Gastrocnemius medialis (tissue), 4 donors: ENCODE measurements around the gene MICALL2. TPM values are rescaled to one million over a fixed set of nuclear protein-coding genes. Genes with fewer than 3 reads are reported as not detected.

Source experiments
- ATAC-seq, 2 donors: fragments of 150-250 bp; one replicate each; pipeline ENCODE4 v1.9.1; 2016
- DNase-seq, 2 donors: peaks; one replicate each; pipeline ENCODE4 v3.0.0-alpha.2; 2019
- H3K27ac ChIP-seq, 4 donors: fragments of 200-600 bp; sonication (generic); 1 replicate in 1 of 4; 2 replicates in 3 of 4; pipeline ENCODE4 v1.5.1; 2016 to 2018; ENCODE audit warnings: mild to moderate bottlenecking in 2 of 4, moderate library complexity in 1 of 4
- H3K27me3 ChIP-seq, 3 donors: fragments of 200-600 bp; sonication (generic) in 2 of 3; 1 replicate in 1 of 3; 2 replicates in 2 of 3; pipeline versions ENCODE4 v1.5.1 to v1.6.0; 2016 to 2019; ENCODE audit warnings: mild to moderate bottlenecking in 1 of 3, moderate library complexity in 1 of 3
- H3K36me3 ChIP-seq, 2 donors: fragments of 200-600 bp; sonication (generic) in 1 of 2; one replicate each; pipeline ENCODE4 v1.5.1; 2017 to 2018
- H3K4me1 ChIP-seq, 2 donors: fragments of 200-600 bp; sonication (generic) in 1 of 2; one replicate each; pipeline ENCODE4 v1.5.1; 2016 to 2017; ENCODE audit warnings: mild to moderate bottlenecking in 2 of 2
- H3K4me3 ChIP-seq, 4 donors: fragments of 200-600 bp; sonication (generic) in 3 of 4; 1 replicate in 1 of 4; 2 replicates in 3 of 4; pipeline ENCODE4 v1.5.1; 2016 to 2019; ENCODE audit warnings: mild to moderate bottlenecking in 2 of 4
- H3K9me3 ChIP-seq, 3 donors: fragments of 200-600 bp; sonication (generic) in 2 of 3; 1 replicate in 1 of 3; 2 replicates in 2 of 3; pipeline ENCODE4 v1.5.1; 2016 to 2019
- POLR2A ChIP-seq, 2 donors: fragments of 450-650 bp; IDR thresholded peaks; one replicate each; pipeline ENCODE4 v1.6.1; 2017; ENCODE audit warnings: antibody characterized with exemption in 2 of 2, mild to moderate bottlenecking in 2 of 2, moderate library complexity in 2 of 2
- in situ Hi-C, 4 donors: fragments of 200-750 bp; cut with MboI; loops; one replicate each; pipeline versions ENCODE4 v1.15.0 to v1.8.0; 2017; ENCODE audit warnings: low sequenced_read_pairs in 4 of 4
- intact Hi-C: fragments of 100-400 bp; cut with DNase I; formaldehyde crosslinking; loops from one replicate; pipeline ENCODE4 v1.15.1; 2023; ENCODE audit warnings: low total_unique reads
- total RNA-seq, 4 donors: library from RNA; depleted of rRNA; stranded (reverse); fragments of >200 nt; gene quantifications; one replicate each; pipeline versions ENCODE4 v1.1.0 to v1.2.3, GENCODE V29; 2016
- TF ChIP-seq, protein P1 (sequence below), 5 experiments: fragments of 450-650 bp in 3 of 5; fragments of 200-600 bp in 2 of 5; sonication (generic) in 2 of 5; IDR thresholded peaks in 4 of 5; conservative IDR thresholded peaks in 1 of 5; 1 replicate in 4 of 5; 2 replicates in 1 of 5; pipeline ENCODE4 v1.5.1; 2016 to 2019; ENCODE audit warnings: antibody characterized with exemption in 5 of 5, mild to moderate bottlenecking in 3 of 5, moderate library complexity in 3 of 5

MICALL2 gene
- total RNA-seq, 4 donors from 2014 or later, result 1.6 to 4.8 (median 2.4) TPM

DNA sequence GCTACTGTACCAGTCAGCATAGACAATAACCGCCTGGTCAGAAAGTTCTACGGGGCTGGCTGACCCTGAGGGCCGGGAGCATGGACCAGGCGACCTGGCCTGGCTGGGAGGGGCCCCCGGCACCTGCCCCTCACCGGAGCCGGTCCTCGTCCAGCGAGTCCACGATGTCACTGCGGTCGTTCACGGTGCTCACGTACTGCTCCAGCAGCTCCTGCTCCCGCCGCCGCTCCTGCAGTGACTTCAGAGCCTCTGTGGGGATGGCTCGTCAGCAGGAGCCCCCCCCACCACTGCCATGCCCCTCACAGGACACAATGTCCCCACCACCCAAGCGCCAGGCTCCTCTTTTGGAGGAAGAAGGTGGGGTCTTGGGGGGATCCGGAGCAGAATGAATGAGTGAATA lies 22.7 kb downstream of the MICALL2 start:
- H3K4me1 ChIP-seq, result no peaks in the 10 kb centered on the region
- peaks cover 3 to 6% (median 4%) of the 10 kb centered on the region in 3 donors for H3K27me3 ChIP-seq
- ATAC-seq (no peak), DNase-seq (no peak)
- H3K9me3 ChIP-seq, result no peaks in the 10 kb centered on the region
- TF ChIP-seq, protein P1, sequence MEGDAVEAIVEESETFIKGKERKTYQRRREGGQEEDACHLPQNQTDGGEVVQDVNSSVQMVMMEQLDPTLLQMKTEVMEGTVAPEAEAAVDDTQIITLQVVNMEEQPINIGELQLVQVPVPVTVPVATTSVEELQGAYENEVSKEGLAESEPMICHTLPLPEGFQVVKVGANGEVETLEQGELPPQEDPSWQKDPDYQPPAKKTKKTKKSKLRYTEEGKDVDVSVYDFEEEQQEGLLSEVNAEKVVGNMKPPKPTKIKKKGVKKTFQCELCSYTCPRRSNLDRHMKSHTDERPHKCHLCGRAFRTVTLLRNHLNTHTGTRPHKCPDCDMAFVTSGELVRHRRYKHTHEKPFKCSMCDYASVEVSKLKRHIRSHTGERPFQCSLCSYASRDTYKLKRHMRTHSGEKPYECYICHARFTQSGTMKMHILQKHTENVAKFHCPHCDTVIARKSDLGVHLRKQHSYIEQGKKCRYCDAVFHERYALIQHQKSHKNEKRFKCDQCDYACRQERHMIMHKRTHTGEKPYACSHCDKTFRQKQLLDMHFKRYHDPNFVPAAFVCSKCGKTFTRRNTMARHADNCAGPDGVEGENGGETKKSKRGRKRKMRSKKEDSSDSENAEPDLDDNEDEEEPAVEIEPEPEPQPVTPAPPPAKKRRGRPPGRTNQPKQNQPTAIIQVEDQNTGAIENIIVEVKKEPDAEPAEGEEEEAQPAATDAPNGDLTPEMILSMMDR (IDR thresholded peaks at IDR 0.05 in 4 of 5, conservative IDR thresholded peaks at IDR 0.05 in 1 of 5), result no peak
- TF ChIP-seq POLR2A (IDR thresholded peaks at IDR 0.05), result no peak
- no peak overlapping the region for H3K27ac ChIP-seq
- no peaks in the 10 kb centered on the region for H3K36me3 ChIP-seq
- in situ Hi-C loops, result no loop called here
- no peak overlapping the region for H3K4me3 ChIP-seq
- intact Hi-C loops, result no loop called here

GRCh38 chr7:1434891-1435670 lies 24.2 kb downstream of the MICALL2 start:
- Histone ChIP-seq H3K27me3 (peaks cover 10 to 21% (median 16%) of the 10 kb centered on the region in 3 donors), H3K4me3 (no peak overlapping the region), H3K4me1 (no peaks in the 10 kb centered on the region), H3K27ac (no peak overlapping the region), H3K36me3 (no peaks in the 10 kb centered on the region), H3K9me3 (no peaks in the 10 kb centered on the region)
- in situ Hi-C loops, result no loop called here
- no peak for DNase-seq
- intact Hi-C loops, result no loop called here
- ATAC-seq, result no peak
- TF ChIP-seq, protein P1 (IDR thresholded peaks at IDR 0.05 in 4 of 5, conservative IDR thresholded peaks at IDR 0.05 in 1 of 5), result no peak
- no peak for TF ChIP-seq POLR2A (IDR thresholded peaks at IDR 0.05)

DNA sequence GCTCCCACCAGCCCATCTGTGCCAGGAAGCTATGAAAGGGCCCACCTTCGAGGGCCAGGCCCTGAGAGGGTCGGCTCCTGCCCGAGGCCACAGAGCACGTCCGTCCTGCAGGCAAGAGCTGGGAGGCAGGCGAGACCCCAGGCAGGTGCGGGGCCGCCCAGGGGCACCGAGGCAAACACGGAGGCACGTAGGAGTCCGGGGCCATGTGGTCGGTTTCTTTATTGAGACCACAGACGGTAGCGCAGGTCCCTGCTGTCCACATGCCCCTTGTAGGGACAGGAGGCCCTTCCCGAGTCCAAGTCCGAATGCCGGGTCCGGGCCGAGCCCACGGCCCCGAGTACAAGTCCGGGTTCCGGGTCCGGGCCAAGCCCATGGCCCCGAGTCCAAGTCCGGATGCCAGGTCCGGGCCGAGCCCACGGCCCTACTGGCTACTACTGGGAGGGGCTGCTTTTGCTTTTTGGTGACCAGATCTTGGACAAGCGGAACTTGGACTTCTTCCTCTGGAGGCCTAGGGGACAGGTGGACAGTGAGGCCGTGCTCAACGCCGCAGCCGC lies 25.0 kb downstream of the MICALL2 start:
- Histone ChIP-seq H3K27me3 (peaks cover 17 to 29% (median 25%) of the 10 kb centered on the region in 3 donors), H3K9me3 (no peaks in the 10 kb centered on the region), H3K4me1 (no peaks in the 10 kb centered on the region), H3K36me3 (no peaks in the 10 kb centered on the region), H3K4me3 (no peak overlapping the region), H3K27ac (no peak overlapping the region)
- DNase-seq, result no peak
- in situ Hi-C loops, result no loop called here
- no peak for ATAC-seq
- intact Hi-C loops, result no loop called here
- TF ChIP-seq, protein P1 (IDR thresholded peaks at IDR 0.05 in 4 of 5, conservative IDR thresholded peaks at IDR 0.05 in 1 of 5), result no peak
- TF ChIP-seq POLR2A (IDR thresholded peaks at IDR 0.05), result no peak

DNA sequence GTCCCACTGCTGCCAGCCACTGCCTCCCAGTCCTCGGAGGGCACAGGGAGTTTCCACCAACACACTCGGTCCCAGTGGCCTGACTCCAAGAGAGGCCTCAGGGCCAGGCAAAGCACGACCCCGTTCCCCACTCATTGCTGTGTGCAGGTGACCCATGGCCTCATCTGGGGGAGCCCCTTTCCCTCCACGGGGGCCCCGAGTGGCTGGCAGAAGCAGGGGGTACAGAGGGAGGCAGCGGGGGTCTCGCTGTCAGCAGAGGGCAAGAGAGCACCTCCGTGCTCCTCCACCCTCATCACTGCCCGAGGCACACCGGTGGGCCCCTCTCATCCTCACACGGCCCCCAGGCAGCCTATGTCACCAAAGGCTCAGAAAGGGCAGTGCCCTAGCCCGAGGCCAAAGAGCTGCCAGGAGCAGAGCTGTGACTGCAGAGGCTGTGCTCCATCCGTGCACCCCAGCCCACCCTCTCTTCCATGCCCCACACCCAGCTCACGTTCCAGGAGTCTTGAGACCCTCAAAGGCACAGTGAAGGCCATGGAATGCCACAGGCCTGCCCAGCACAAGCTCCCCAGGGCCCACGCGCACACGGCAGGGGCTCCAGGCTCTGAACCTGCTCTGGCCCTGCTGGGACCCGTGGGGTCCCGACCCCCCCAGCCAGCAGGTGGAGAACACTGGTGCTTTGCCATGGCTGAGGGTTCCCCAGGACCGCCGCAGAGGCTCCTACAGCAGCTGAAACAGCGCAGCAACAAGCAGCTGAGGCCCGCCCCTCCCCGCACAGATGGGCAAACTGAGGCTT lies 25.9 kb downstream of the MICALL2 start:
- Histone ChIP-seq H3K9me3 (no peaks in the 10 kb centered on the region), H3K27ac (no peak overlapping the region), H3K4me1 (no peaks in the 10 kb centered on the region), H3K36me3 (no peaks in the 10 kb centered on the region), H3K27me3 (peaks cover 17 to 34% (median 27%) of the 10 kb centered on the region in 3 donors), H3K4me3 (no peak overlapping the region)
- no peak for TF ChIP-seq POLR2A (IDR thresholded peaks at IDR 0.05)
- TF ChIP-seq, protein P1 (IDR thresholded peaks at IDR 0.05 in 4 of 5, conservative IDR thresholded peaks at IDR 0.05 in 1 of 5), result no peak
- intact Hi-C loops, result no loop called here
- no peak for DNase-seq
- no peak for ATAC-seq
- in situ Hi-C loops, result no loop called here
